Peyer's patch (tissue), 4 donors: ENCODE data around the gene GALM. TPM values are rescaled to one million over a fixed set of nuclear protein-coding genes. Genes with fewer than 3 reads are reported as not detected.
A peak's percentile ranks its signal among the peaks of the same experiment; 100 is the strongest.
"Not testable (repeated sequence)": the region's sequence is repeated elsewhere in the genome, so short reads cannot be mapped to it uniquely, and the experiment has no call there.

Source experiments
- DNase-seq, 3 donors: peaks; one replicate each; pipeline ENCODE4 v3.0.0-alpha.2; 2017 to 2019
- H3K27ac ChIP-seq, 4 donors: fragments of 200-600 bp; sonication (generic); one replicate each; pipeline ENCODE4 v1.5.1; 2016 to 2019
- H3K27me3 ChIP-seq, 2 donors: fragments of 200-600 bp; sonication (generic); one replicate each; pipeline ENCODE4 v1.5.1; 2019
- H3K36me3 ChIP-seq, 3 donors: fragments of 200-600 bp; sonication (generic); one replicate each; pipeline ENCODE4 v1.5.1; 2016 to 2019
- H3K4me1 ChIP-seq, 4 donors: fragments of 200-600 bp; sonication (generic); one replicate each; pipeline ENCODE4 v1.5.1; 2016 to 2019
- H3K4me3 ChIP-seq, 4 donors: fragments of 200-600 bp; sonication (generic); 1 replicate in 3 of 4; 2 replicates in 1 of 4; pipeline ENCODE4 v1.5.1; 2016 to 2019; ENCODE audit warnings: mild to moderate bottlenecking in 1 of 4
- H3K9me3 ChIP-seq, 4 donors: fragments of 200-600 bp; sonication (generic); one replicate each; pipeline ENCODE4 v1.5.1; 2016 to 2019; ENCODE audit warnings: mild to moderate bottlenecking in 1 of 4
- POLR2A ChIP-seq, 2 donors: fragments of 450-650 bp; IDR thresholded peaks; one replicate each; pipeline ENCODE4 v1.5.1; 2017; ENCODE audit warnings: antibody characterized with exemption in 2 of 2, mild to moderate bottlenecking in 2 of 2, moderate library complexity in 2 of 2
- total RNA-seq, 4 donors: library from RNA; depleted of rRNA; stranded (reverse); fragments of >200 nt; gene quantifications; one replicate each; pipeline ENCODE4 v1.1.0, GENCODE V29; 2016
- TF ChIP-seq, protein P1 (sequence below), 6 experiments: fragments of 450-650 bp in 4 of 6; fragments of 200-600 bp in 2 of 6; sonication (generic) in 1 of 6; IDR thresholded peaks; one replicate each; pipeline ENCODE4 v1.5.1; 2017 to 2019; ENCODE audit warnings: antibody characterized with exemption in 6 of 6, mild to moderate bottlenecking in 3 of 6, moderate library complexity in 1 of 6

GALM gene
- total RNA-seq, 4 donors from 2014 or later: 68.1 to 118 (median 86.0) TPM

DNA sequence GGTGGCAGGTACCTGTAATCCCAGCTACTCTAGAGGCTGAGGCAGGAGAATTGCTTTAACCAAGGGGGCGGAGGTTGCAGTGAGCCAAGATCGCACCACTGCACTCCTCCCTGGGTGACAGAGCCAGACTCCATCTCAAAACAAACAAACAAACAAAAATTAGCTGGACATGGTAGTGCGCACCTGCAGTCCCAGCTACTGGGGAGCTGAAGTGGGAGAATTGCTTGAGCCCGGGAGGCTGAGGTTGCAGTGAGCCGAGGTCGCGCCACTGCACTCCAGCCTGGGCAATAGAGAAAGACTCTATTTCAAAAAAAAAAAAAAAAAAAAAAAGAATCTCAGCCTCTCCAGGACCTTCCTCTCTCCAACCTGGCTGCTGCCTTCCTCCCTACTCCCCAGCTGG lies 65.2 kb downstream of the GALM start:
- Histone ChIP-seq H3K36me3 (peaks cover 0 to 47% (median 0%) of the 10 kb centered on the region in 3 donors), H3K27me3 (no peaks in the 10 kb centered on the region), H3K4me1 (peaks cover 0 to 16% (median 0%) of the 10 kb centered on the region in 4 donors), H3K27ac (no peak overlapping the region), H3K4me3 (no peak overlapping the region), H3K9me3 (no peaks in the 10 kb centered on the region)
- no peak for DNase-seq
- TF ChIP-seq, protein P1, sequence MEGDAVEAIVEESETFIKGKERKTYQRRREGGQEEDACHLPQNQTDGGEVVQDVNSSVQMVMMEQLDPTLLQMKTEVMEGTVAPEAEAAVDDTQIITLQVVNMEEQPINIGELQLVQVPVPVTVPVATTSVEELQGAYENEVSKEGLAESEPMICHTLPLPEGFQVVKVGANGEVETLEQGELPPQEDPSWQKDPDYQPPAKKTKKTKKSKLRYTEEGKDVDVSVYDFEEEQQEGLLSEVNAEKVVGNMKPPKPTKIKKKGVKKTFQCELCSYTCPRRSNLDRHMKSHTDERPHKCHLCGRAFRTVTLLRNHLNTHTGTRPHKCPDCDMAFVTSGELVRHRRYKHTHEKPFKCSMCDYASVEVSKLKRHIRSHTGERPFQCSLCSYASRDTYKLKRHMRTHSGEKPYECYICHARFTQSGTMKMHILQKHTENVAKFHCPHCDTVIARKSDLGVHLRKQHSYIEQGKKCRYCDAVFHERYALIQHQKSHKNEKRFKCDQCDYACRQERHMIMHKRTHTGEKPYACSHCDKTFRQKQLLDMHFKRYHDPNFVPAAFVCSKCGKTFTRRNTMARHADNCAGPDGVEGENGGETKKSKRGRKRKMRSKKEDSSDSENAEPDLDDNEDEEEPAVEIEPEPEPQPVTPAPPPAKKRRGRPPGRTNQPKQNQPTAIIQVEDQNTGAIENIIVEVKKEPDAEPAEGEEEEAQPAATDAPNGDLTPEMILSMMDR (IDR thresholded peaks at IDR 0.05): no peak
- TF ChIP-seq POLR2A (IDR thresholded peaks at IDR 0.05): no peak

DNA sequence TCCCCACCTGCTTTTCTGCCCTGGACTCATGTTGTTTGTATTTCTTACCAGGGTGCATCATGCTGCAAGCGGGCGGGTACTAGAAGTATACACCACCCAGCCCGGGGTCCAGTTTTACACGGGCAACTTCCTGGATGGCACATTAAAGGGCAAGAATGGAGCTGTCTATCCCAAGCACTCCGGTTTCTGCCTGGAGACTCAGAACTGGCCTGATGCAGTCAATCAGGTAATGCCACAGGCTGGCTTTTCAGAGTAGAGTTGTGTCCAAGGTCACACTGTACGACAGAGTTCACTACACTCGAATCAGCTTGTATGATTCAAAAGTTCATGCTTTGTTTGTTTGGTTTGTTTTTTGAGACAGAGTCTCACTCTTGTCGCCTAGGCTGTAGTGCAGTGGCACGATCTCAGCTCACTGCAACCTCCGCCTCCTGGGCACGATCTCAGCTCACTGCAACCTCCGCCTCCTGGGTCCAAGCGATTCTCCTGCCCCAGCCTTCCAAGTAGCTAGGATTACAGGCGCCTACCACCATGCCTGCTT lies 65.8 kb downstream of the GALM start:
- Histone ChIP-seq H3K4me1 (peaks cover 0 to 23% (median 0%) of the 10 kb centered on the region in 4 donors), H3K27me3 (no peaks in the 10 kb centered on the region), H3K4me3 (no peak overlapping the region), H3K36me3 (peaks cover 0 to 47% (median 0%) of the 10 kb centered on the region in 3 donors), H3K9me3 (no peaks in the 10 kb centered on the region), H3K27ac (no peak overlapping the region)
- no peak for DNase-seq
- no peak for TF ChIP-seq POLR2A (IDR thresholded peaks at IDR 0.05)
- TF ChIP-seq, protein P1 (IDR thresholded peaks at IDR 0.05): no peak

DNA sequence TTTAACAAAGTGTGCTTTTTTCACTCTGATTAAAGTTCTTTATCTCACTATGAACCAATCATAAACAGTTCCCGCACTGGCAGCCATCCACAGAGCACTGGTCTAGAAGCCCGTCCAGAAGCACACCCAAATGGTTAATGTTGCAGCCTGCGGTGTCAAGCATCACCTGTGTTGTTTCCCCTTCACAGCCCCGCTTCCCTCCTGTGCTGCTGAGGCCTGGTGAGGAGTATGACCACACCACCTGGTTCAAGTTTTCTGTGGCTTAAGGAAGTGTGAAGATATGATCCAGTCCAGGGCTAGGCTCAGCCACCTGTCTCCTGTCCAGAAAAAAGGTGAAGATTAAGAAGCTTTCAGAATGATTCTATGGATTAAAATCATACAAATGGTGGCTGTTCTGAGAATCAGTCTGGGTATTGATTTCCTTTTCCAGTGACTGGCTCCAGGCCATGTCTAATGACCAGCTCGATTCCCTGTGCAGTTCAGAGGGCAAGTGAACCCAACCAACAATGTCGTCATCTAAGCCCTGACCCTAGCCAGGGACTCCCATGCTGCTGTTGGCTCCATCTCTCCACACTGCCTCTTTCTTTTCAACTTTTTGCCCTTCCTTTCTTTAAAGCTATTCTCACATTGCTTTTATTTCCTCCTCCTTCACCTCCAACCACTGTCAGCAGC lies 67.5 kb downstream of the GALM start:
- no peaks in the 10 kb centered on the region for H3K27me3 ChIP-seq
- H3K27ac ChIP-seq: no peak overlapping the region
- no peak for DNase-seq

DNA sequence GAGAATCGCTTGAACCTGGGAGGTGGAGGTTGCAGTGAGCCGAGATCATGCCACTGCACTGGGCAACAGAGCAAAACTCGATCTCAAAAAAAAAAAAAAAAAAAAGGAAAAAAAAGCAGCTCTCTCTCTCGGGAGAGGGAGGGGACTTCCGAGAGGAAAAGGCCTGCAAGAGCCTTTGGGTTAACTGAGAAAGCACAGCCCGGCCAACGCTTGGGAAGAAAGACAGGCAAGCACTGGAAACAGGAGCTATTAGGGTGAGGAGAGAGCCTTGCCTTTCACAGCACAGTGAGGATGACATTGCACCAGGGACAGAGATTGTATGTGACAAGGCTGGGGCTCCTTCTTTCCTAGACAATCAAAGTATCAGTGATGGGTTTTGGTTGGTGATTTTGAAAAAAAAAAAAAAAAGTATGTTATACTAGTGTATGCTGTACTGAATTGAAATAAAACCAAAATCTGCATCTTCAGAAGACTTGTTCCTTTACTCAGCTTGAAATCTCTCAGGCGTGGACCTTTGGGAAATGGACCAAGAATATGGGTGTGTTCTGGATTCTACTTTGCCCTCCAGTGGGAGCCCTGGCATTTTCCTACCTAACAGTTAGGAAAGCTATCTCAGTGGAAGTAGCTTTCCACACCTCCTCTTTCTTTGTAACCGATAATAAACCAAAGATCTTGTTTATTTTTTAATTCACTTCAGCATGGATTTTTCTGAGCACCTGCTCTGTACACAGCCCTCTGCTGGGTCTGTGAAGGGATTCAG lies 68.6 kb downstream of the GALM start:
- no peak for DNase-seq
- Histone ChIP-seq H3K9me3 (no peaks in the 10 kb centered on the region), H3K4me3 (no peak overlapping the region), H3K4me1 (peaks cover 0 to 26% (median 0%) of the 10 kb centered on the region in 4 donors), H3K36me3 (peaks cover 0 to 44% (median 0%) of the 10 kb centered on the region in 3 donors), H3K27me3 (no peaks in the 10 kb centered on the region), H3K27ac (no peak overlapping the region)
- TF ChIP-seq, protein P1 (IDR thresholded peaks at IDR 0.05): peak in 2 of 6 experiments; percentile 16 to 18
- TF ChIP-seq POLR2A (IDR thresholded peaks at IDR 0.05): no peak

More for the DNA sequence above, 67.5 kb downstream of the GALM start:
- no peak for TF ChIP-seq POLR2A (IDR thresholded peaks at IDR 0.05)
- TF ChIP-seq, protein P1 (IDR thresholded peaks at IDR 0.05): no peak
- Histone ChIP-seq H3K4me1 (peaks cover 0 to 26% (median 0%) of the 10 kb centered on the region in 4 donors), H3K36me3 (peaks cover 0 to 47% (median 0%) of the 10 kb centered on the region in 3 donors), H3K9me3 (no peaks in the 10 kb centered on the region), H3K4me3 (no peak overlapping the region)

DNA sequence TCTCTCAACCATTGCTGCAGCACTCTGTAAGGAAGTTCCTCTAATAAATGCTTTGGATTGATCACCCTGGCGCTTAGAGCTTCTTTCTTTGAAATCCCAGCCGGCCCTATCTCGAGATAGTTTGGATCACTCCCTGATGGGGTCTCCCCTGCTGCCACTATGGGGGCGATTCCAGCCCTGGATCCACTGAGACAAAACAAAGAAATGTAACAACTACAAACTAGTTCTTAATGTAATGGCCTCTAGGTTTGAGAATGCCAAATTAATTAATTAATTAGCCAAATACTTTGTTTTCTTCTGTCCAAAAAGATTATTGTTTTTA lies 70.0 kb downstream of the GALM start:
- H3K4me1 ChIP-seq: peaks cover 0 to 26% (median 0%) of the 10 kb centered on the region in 4 donors
- peaks cover 0 to 29% (median 0%) of the 10 kb centered on the region in 3 donors for H3K36me3 ChIP-seq
- H3K27ac ChIP-seq: peak overlapping the region in 1 of 4 donors; percentile 65
- no peaks in the 10 kb centered on the region for H3K9me3 ChIP-seq
- no peak overlapping the region for H3K4me3 ChIP-seq
- no peak for TF ChIP-seq POLR2A (IDR thresholded peaks at IDR 0.05)
- TF ChIP-seq, protein P1 (IDR thresholded peaks at IDR 0.05): no peak
- no peaks in the 10 kb centered on the region for H3K27me3 ChIP-seq
- DNase-seq: peak in 1 of 3 donors; percentile 34

DNA sequence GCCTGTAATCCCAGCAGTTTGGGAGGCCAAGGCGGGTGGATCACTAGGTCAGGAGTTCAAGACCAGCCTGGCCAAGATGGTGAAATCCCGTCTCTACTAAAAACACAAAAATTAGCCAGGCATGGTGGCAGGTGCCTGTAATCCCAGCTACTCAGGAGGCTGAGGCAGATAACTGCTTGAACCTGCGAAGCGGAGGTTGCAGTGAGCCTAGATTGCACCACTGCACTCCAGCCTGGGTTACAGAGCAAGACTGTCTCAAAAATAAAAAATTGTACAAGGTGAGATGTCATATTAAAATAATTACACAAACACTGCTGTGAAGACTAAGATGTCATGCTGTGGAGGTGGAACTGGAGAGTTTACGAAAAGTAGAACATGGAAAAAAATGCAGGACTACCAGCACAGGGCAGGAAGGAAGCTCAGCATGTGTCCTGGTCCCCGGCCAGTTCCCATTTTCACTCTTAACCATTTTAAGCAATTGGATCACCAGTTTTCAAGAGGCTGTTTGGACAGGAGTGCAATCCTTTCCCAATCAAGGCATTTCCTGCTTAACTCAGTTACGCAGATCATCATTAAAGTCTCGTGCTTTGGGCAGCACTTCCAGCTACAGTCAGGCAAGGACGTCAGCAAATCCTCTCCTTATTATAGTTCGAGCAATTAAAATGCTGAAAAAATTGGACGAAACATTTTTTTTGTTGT lies 71.2 kb downstream of the GALM start:
- Histone ChIP-seq H3K36me3 (peaks cover 0 to 18% (median 0%) of the 10 kb centered on the region in 3 donors), H3K4me1 (peaks cover 0 to 37% (median 0%) of the 10 kb centered on the region in 4 donors), H3K27ac (peak overlapping the region in 2 of 4 donors; percentile 64 to 65)
- not testable (repeated sequence) for H3K4me3 ChIP-seq, H3K9me3 ChIP-seq, H3K27me3 ChIP-seq
- DNase-seq: peak in 1 of 3 donors; percentile 63
